CD1c-positive myeloid dendritic cell (primary cell): ENCODE measurements around the gene TRAPPC8.
A peak's percentile ranks its signal among the peaks of the same experiment; 100 is the strongest.

Experiments used
- DNase-seq: peaks from one replicate; pipeline ENCODE4 v3.0.0-alpha.2; 2016; ENCODE audit errors: extremely low spot score

Gene TRAPPC8

GRCh38 chr18:31795747-31796146 is 147.2 kb downstream of the TRAPPC8 start:
- DNase-seq: no peak

GRCh38 chr18:31793531-31793930 is 149.4 kb downstream of the TRAPPC8 start:
- no peak for DNase-seq

GRCh38 chr18:31792580-31792911 is 150.4 kb downstream of the TRAPPC8 start:
- peak; percentile 27 for DNase-seq

- DNase-seq: peak; percentile 91
Observed at GRCh38 chr18:31791817-31792579, 150.9 kb downstream of the TRAPPC8 start.

GRCh38 chr18:31789409-31789808 is 153.5 kb downstream of the TRAPPC8 start:
- peak; percentile 8 for DNase-seq

GRCh38 chr18:31783059-31783458 is 159.9 kb downstream of the TRAPPC8 start:
- DNase-seq: no peak
